A549 treated with CORT108297 at 1 μM for 4 hours (cell line): ENCODE measurements around the gene PTGDR. TPM values are rescaled to one million over a fixed set of nuclear protein-coding genes. Genes with fewer than 3 reads are reported as not detected.

Experiments used
- total RNA-seq: library from RNA; stranded (reverse); fragments of 200-300 nt; extraction: Qiagen RNA extraction; gene quantifications from 5 replicates; pipeline ENCODE4 v1.2.3, GENCODE V29; 2022

Gene PTGDR, protein sequence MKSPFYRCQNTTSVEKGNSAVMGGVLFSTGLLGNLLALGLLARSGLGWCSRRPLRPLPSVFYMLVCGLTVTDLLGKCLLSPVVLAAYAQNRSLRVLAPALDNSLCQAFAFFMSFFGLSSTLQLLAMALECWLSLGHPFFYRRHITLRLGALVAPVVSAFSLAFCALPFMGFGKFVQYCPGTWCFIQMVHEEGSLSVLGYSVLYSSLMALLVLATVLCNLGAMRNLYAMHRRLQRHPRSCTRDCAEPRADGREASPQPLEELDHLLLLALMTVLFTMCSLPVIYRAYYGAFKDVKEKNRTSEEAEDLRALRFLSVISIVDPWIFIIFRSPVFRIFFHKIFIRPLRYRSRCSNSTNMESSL
- not detected in 5 replicates for total RNA-seq

DNA sequence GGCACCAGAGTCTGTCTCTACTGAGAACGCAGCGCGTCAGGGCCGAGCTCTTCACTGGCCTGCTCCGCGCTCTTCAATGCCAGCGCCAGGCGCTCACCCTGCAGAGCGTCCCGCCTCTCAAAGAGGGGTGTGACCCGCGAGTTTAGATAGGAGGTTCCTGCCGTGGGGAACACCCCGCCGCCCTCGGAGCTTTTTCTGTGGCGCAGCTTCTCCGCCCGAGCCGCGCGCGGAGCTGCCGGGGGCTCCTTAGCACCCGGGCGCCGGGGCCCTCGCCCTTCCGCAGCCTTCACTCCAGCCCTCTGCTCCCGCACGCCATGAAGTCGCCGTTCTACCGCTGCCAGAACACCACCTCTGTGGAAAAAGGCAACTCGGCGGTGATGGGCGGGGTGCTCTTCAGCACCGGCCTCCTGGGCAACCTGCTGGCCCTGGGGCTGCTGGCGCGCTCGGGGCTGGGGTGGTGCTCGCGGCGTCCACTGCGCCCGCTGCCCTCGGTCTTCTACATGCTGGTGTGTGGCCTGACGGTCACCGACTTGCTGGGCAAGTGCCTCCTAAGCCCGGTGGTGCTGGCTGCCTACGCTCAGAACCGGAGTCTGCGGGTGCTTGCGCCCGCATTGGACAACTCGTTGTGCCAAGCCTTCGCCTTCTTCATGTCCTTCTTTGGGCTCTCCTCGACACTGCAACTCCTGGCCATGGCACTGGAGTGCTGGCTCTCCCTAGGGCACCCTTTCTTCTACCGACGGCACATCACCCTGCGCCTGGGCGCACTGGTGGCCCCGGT, at the start of gene PTGDR:
TSS of gene PTGDR (plus strand) at position 198 of the 778 bp plus-strand sequence. CDS start at position 315, 117 bp downstream.

DNA sequence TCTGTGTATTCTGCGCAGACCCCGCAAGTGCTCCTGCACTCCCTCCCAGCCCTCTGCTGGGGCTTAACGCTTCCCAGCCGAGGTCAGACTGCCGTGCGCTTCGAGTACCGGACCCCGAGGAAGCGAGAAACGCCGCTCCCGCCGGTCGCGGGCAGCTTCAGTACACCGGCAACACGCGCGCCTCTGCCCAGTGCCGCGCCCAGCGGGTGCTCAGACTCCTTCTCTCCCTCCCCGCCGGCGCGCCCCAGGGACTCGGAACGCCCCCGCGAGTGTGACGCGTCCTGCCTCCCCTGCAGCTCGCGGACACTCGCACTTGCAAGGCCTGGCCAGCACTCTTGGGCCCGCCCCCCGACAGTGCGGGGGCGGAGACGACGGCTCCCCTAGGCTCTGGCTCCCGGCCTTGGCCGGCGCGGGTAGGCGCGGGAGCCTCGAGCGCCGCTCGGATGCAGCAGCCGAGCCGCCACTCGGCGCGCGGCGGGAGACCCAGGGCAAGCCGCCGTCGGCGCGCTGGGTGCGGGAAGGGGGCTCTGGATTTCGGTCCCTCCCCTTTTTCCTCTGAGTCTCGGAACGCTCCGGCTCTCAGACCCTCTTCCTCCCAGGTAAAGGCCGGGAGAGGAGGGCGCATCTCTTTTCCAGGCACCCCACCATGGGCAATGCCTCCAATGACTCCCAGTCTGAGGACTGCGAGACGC, 46.6 kb downstream of the PTGDR start, which contains the start of gene PTGER2:
TSS of gene PTGER2 (plus strand) at position 410 of the 692 bp plus-strand sequence. CDS start at position 647, 237 bp downstream.

Other genes starting within 250 kb of the PTGDR start
- gene NID2, start 198.6 kb upstream of the PTGDR start, total RNA-seq = 16.1 to 30.0 TPM (median 20.1 TPM) in 5 replicates
- gene PTGER2, start 46.6 kb downstream of the PTGDR start, total RNA-seq = 1.6 to 2.5 TPM (median 1.8 TPM) in 5 replicates